Measurements from ENCODE around the gene GASK1A. TPM values are rescaled to one million over a fixed set of nuclear protein-coding genes. Genes with fewer than 3 reads are reported as not detected.

Gene GASK1A
- total and polyA plus RNA-seq, 4 donors, result 0.79 to 22.8 (median 4.6) TPM

DNA sequence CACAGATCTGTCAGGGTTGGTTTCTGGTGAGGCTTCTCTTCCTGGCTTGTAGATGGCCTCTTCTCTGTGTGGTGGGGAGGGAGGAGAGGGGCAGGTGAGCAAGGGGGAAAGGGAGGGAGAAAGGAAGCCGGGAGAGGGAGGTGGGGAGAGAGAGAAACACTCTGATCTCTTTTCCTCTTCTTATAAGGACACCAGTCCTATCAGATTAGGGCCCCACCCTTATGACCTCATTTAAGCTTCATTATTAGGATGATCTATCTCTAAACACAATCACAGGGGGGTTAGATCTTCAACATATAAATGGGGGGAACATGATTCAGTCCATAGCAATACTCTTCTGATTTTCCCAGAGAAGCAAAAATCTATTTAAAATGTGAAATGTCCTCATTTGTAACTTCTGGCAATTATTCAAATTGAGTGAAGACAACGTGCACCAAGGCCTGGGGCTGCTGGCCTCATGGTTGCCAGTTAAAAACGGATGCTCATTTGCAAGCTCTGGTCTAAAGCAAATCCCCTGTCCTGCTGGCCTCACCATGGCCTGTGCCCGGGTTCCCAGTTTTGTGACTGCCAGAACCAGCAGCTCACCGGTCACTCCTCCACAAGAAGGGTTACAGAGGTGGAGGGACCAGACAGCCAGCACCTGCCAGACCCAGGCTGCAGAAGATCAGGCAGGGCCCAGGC, 118.4 kb downstream of the GASK1A start:
- 82% methylated on average over 5 of the region's 5 CpGs for WGBS
- TF ChIP-seq YY1 (IDR thresholded peaks at IDR 0.05) (no peak), JUND (IDR thresholded peaks at IDR 0.05) (no peak), HNF4G (IDR thresholded peaks at IDR 0.05) (no peak), SP1 (IDR thresholded peaks at IDR 0.05) (no peak), EGR1 (IDR thresholded peaks at IDR 0.05; ENCODE audit: low read depth in 2 of 2) (no peak), RXRA (IDR thresholded peaks at IDR 0.05) (no peak), RAD21 (IDR thresholded peaks at IDR 0.05) (no peak), HNF4A (conservative IDR thresholded peaks at IDR 0.05) (no peak), FOXA1 (IDR thresholded peaks at IDR 0.05) (no peak)
- TF ChIP-seq, protein P1, sequence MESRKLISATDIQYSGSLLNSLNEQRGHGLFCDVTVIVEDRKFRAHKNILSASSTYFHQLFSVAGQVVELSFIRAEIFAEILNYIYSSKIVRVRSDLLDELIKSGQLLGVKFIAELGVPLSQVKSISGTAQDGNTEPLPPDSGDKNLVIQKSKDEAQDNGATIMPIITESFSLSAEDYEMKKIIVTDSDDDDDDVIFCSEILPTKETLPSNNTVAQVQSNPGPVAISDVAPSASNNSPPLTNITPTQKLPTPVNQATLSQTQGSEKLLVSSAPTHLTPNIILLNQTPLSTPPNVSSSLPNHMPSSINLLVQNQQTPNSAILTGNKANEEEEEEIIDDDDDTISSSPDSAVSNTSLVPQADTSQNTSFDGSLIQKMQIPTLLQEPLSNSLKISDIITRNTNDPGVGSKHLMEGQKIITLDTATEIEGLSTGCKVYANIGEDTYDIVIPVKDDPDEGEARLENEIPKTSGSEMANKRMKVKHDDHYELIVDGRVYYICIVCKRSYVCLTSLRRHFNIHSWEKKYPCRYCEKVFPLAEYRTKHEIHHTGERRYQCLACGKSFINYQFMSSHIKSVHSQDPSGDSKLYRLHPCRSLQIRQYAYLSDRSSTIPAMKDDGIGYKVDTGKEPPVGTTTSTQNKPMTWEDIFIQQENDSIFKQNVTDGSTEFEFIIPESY (IDR thresholded peaks at IDR 0.05), result no peak
- TF ChIP-seq, protein P2, sequence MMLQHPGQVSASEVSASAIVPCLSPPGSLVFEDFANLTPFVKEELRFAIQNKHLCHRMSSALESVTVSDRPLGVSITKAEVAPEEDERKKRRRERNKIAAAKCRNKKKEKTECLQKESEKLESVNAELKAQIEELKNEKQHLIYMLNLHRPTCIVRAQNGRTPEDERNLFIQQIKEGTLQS (IDR thresholded peaks at IDR 0.05), result no peak
- TF ChIP-seq, protein P3, sequence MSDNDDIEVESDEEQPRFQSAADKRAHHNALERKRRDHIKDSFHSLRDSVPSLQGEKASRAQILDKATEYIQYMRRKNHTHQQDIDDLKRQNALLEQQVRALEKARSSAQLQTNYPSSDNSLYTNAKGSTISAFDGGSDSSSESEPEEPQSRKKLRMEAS (IDR thresholded peaks at IDR 0.05), result no peak
- Histone ChIP-seq H3K4me1 (ENCODE audit: control insufficient read depth in 4 of 4, insufficient read depth in 4 of 4, low read length in 3 of 4) (no peaks in the 10 kb centered on the region), H3K27me3 (ENCODE audit: control insufficient read depth in 4 of 4, insufficient read depth in 4 of 4, low read length in 3 of 4) (no peaks in the 10 kb centered on the region), H3K9me3 (ENCODE audit: control insufficient read depth in 4 of 4, low read length in 3 of 4) (no peaks in the 10 kb centered on the region), H3K36me3 (ENCODE audit: control insufficient read depth in 4 of 4, insufficient read depth in 3 of 4, low read depth in 1 of 4, low read length in 3 of 4) (no peaks in the 10 kb centered on the region), H3K27ac (ENCODE audit: low read depth in 1 of 2, low read length in 2 of 2) (no peak overlapping the region), H3K9ac (ENCODE audit: low read depth in 1 of 2, low read length in 2 of 2) (no peak overlapping the region), H3K4me3 (ENCODE audit: low read depth in 1 of 3, low read length in 3 of 3) (no peak overlapping the region)
- DNase-seq (ENCODE audit: low spot score), result no peak

DNA sequence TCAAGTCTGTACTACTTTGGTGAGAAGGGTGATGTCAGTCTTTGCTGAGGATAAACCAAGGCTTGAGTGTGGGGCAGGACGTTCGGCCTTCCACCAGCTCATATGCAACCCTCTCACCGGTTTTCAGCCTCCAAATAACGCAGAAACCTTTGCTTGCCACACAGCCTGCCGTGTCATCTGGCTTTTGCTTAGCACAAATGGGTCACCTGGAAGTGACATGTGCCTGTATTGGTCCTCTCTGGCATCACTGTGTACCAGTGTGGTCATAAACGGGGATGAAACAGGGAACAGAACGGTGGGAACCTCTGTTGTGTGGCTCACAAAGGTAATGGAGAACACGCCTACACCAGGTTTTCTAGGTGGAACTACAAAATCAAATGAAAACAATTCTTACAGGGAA, 119.7 kb downstream of the GASK1A start:
- H3K9me3 ChIP-seq (ENCODE audit: control insufficient read depth in 4 of 4, low read length in 3 of 4), result no peaks in the 10 kb centered on the region
- no peak for DNase-seq (ENCODE audit: low spot score)
- no peak for TF ChIP-seq NR2F2 (IDR thresholded peaks at IDR 0.05)
- no peak for TF ChIP-seq HNF4G (IDR thresholded peaks at IDR 0.05)
- TF ChIP-seq, protein P4, sequence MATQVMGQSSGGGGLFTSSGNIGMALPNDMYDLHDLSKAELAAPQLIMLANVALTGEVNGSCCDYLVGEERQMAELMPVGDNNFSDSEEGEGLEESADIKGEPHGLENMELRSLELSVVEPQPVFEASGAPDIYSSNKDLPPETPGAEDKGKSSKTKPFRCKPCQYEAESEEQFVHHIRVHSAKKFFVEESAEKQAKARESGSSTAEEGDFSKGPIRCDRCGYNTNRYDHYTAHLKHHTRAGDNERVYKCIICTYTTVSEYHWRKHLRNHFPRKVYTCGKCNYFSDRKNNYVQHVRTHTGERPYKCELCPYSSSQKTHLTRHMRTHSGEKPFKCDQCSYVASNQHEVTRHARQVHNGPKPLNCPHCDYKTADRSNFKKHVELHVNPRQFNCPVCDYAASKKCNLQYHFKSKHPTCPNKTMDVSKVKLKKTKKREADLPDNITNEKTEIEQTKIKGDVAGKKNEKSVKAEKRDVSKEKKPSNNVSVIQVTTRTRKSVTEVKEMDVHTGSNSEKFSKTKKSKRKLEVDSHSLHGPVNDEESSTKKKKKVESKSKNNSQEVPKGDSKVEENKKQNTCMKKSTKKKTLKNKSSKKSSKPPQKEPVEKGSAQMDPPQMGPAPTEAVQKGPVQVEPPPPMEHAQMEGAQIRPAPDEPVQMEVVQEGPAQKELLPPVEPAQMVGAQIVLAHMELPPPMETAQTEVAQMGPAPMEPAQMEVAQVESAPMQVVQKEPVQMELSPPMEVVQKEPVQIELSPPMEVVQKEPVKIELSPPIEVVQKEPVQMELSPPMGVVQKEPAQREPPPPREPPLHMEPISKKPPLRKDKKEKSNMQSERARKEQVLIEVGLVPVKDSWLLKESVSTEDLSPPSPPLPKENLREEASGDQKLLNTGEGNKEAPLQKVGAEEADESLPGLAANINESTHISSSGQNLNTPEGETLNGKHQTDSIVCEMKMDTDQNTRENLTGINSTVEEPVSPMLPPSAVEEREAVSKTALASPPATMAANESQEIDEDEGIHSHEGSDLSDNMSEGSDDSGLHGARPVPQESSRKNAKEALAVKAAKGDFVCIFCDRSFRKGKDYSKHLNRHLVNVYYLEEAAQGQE (IDR thresholded peaks at IDR 0.05), result no peak
- TF ChIP-seq, protein P5, sequence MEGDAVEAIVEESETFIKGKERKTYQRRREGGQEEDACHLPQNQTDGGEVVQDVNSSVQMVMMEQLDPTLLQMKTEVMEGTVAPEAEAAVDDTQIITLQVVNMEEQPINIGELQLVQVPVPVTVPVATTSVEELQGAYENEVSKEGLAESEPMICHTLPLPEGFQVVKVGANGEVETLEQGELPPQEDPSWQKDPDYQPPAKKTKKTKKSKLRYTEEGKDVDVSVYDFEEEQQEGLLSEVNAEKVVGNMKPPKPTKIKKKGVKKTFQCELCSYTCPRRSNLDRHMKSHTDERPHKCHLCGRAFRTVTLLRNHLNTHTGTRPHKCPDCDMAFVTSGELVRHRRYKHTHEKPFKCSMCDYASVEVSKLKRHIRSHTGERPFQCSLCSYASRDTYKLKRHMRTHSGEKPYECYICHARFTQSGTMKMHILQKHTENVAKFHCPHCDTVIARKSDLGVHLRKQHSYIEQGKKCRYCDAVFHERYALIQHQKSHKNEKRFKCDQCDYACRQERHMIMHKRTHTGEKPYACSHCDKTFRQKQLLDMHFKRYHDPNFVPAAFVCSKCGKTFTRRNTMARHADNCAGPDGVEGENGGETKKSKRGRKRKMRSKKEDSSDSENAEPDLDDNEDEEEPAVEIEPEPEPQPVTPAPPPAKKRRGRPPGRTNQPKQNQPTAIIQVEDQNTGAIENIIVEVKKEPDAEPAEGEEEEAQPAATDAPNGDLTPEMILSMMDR (IDR thresholded peaks at IDR 0.05; ENCODE audit: low read depth, low read length, missing input control), result no peak
- TF ChIP-seq HNF4A (conservative IDR thresholded peaks at IDR 0.05), result no peak
- no peak for TF ChIP-seq FOXA2 (IDR thresholded peaks at IDR 0.05)
- H3K4me1 ChIP-seq (ENCODE audit: control insufficient read depth in 4 of 4, insufficient read depth in 4 of 4, low read length in 3 of 4), result peaks cover 0 to 4% (median 0%) of the 10 kb centered on the region in 4 donors
- H3K36me3 ChIP-seq (ENCODE audit: control insufficient read depth in 4 of 4, insufficient read depth in 3 of 4, low read depth in 1 of 4, low read length in 3 of 4), result no peaks in the 10 kb centered on the region
- no peaks in the 10 kb centered on the region for H3K27me3 ChIP-seq (ENCODE audit: control insufficient read depth in 4 of 4, insufficient read depth in 4 of 4, low read length in 3 of 4)
- no peak overlapping the region for H3K4me3 ChIP-seq (ENCODE audit: low read depth in 1 of 3, low read length in 3 of 3)
- no peak overlapping the region for H3K9ac ChIP-seq (ENCODE audit: low read depth in 1 of 2, low read length in 2 of 2)
- 95% methylated on average over 8 of the region's 8 CpGs for WGBS
- H3K27ac ChIP-seq (ENCODE audit: low read depth in 1 of 2, low read length in 2 of 2), result no peak overlapping the region
